Measurements from ENCODE around the gene NCR1.
"Not testable (repeated sequence)": the region's sequence is repeated elsewhere in the genome, so short reads cannot be mapped to it uniquely, and the experiment has no call there.

Gene NCR1, protein sequence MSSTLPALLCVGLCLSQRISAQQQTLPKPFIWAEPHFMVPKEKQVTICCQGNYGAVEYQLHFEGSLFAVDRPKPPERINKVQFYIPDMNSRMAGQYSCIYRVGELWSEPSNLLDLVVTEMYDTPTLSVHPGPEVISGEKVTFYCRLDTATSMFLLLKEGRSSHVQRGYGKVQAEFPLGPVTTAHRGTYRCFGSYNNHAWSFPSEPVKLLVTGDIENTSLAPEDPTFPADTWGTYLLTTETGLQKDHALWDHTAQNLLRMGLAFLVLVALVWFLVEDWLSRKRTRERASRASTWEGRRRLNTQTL

DNA sequence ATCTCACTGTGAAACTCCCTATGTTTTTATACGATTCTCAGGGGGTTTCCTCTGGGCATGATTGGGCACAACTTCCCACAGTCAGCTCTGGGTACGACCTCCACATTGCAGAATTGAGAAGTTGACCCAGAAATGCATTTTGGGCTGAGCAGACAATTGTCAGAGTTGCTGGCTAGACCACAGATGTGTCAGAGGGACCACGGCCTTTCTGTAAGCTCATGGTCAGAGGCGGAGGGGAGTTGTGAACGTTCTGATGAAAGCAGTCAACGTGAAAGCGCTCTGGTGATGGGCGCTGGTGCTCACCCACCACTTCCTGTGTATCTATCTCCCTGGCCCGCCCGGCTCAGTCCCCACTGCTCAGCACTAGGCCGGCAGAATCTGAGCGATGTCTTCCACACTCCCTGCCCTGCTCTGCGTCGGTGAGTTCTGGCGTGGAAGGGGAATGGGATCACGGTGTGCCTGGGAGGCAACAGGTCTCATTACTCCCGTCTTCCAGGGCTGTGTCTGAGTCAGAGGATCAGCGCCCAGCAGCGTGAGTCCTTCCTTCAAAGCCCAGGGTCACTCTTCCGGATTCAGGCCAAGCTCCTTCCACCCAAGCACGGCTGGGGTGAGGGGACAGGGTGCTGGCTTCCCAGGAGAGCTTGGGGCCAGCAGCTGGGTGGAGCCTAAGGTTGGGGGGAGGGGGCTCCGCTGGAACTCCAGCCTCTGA is at the start of gene NCR1:
NCR1 (plus strand) TSS at position 346 of the 709 bp plus-strand sequence; CDS start at position 386, 40 bp downstream.
- Histone ChIP-seq H3K4me1 (ENCODE audit: insufficient read depth, low read length, poor library complexity, severe bottlenecking) (no peaks in the 10 kb centered on the region), H3K9me2 (replicated peaks; ENCODE audit: low read depth, low read length) (no peaks in the 10 kb centered on the region), H3K9me3 (ENCODE audit: insufficient read depth, low read depth, low read length) (no peaks in the 10 kb centered on the region), H3K79me2 (ENCODE audit: insufficient read depth, low read length) (no peaks in the 10 kb centered on the region), H3K4me3 (ENCODE audit: low read length, poor library complexity, severe bottlenecking) (no peak within 1 kb of the TSS), H3F3A (ENCODE audit: low read depth) (no peaks in the 10 kb centered on the region), H2AFZ (ENCODE audit: low read length) (no peak within 1 kb of the TSS), H3K27me3 (ENCODE audit: insufficient read depth, low read length, poor library complexity, severe bottlenecking) (no peaks in the 10 kb centered on the region), H3K4me2 (ENCODE audit: low read depth, low read length, poor library complexity, severe bottlenecking) (no peak within 1 kb of the TSS), H4K20me1 (ENCODE audit: insufficient read depth, low read length, poor library complexity, severe bottlenecking) (no peaks in the 10 kb centered on the region), H3K9ac (ENCODE audit: low read depth, low read length, poor library complexity, severe bottlenecking) (no peak within 1 kb of the TSS), H3K36me3 (ENCODE audit: insufficient read depth, low read length) (no peaks in the 10 kb centered on the region)
- TF ChIP-seq EZH2phosphoT487 (IDR thresholded peaks at IDR 0.05; ENCODE audit: borderline replicate concordance) = no peak
- TF ChIP-seq, protein P1, sequence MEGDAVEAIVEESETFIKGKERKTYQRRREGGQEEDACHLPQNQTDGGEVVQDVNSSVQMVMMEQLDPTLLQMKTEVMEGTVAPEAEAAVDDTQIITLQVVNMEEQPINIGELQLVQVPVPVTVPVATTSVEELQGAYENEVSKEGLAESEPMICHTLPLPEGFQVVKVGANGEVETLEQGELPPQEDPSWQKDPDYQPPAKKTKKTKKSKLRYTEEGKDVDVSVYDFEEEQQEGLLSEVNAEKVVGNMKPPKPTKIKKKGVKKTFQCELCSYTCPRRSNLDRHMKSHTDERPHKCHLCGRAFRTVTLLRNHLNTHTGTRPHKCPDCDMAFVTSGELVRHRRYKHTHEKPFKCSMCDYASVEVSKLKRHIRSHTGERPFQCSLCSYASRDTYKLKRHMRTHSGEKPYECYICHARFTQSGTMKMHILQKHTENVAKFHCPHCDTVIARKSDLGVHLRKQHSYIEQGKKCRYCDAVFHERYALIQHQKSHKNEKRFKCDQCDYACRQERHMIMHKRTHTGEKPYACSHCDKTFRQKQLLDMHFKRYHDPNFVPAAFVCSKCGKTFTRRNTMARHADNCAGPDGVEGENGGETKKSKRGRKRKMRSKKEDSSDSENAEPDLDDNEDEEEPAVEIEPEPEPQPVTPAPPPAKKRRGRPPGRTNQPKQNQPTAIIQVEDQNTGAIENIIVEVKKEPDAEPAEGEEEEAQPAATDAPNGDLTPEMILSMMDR (conservative IDR thresholded peaks at IDR 0.05; ENCODE audit: low read length) = no peak

DNA sequence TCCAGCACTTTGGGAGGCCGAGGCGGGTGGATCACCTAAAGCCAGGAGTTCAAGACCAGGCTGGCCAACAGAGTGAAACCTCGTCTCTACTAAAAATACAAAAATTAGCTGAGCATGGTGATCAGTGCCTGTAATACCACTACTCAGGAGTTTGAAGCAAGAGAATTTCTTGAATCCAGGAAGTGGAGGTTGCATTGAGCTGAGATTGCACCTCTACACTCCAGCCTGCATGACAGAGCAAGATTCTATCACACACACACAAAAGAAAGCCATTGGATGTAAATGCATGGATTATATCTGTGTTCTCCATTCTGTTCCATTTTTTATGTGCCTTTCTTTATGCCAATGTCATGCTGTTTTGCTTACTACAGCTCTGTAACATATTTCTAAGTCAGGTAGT is 47.5 kb upstream of the NCR1 start:
- H4K20me1 ChIP-seq (ENCODE audit: insufficient read depth, low read length, poor library complexity, severe bottlenecking); H3K4me3 ChIP-seq (ENCODE audit: low read length, poor library complexity, severe bottlenecking); H3K36me3 ChIP-seq (ENCODE audit: insufficient read depth, low read length); H3K9ac ChIP-seq (ENCODE audit: low read depth, low read length, poor library complexity, severe bottlenecking); H3K9me3 ChIP-seq (ENCODE audit: insufficient read depth, low read depth, low read length); H3F3A ChIP-seq (ENCODE audit: low read depth); H3K4me1 ChIP-seq (ENCODE audit: insufficient read depth, low read length, poor library complexity, severe bottlenecking); H3K4me2 ChIP-seq (ENCODE audit: low read depth, low read length, poor library complexity, severe bottlenecking); H2AFZ ChIP-seq (ENCODE audit: low read length); H3K9me2 ChIP-seq (replicated peaks; ENCODE audit: low read depth, low read length); H3K79me2 ChIP-seq (ENCODE audit: insufficient read depth, low read length); H3K27me3 ChIP-seq (ENCODE audit: insufficient read depth, low read length, poor library complexity, severe bottlenecking): not testable (repeated sequence)

DNA sequence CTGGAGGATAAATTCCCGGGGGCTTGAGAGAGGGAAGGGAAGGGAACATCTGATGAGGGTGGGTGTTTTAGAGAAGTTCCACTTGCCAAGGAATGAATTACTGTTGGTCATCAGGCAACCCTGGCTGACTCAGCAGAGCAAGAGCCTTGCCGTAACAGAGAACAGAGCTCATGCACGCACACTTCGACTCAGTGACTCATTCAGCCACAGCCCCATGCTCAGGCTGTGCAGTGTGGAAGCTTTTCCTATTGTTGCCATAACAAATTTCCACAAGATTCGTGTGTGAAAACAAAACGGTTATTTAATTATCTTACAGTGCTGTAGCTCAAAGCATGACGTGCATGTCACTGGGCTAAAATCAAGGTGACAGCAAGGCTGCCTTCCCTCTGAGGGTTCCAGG is 46.5 kb upstream of the NCR1 start:
- H3K9ac ChIP-seq (ENCODE audit: low read depth, low read length, poor library complexity, severe bottlenecking) = not testable (repeated sequence)

DNA sequence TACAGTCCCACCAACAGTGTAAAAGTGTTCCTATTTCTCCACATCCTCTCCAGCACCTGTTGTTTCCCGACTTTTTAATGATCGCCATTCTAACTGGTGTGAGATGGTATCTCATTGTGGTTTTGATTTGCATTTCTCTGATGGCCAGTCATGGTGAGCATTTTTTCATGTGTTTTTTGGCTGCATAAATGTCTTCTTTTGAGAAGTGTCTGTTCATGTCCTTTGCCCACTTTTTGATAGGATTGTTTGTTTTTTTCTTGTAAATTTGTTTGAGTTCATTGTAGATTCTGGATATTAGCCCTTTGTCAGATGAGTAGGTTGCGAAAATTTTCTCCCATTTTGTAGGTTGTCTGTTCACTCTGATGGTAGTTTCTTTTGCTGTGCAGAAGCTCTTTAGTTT is 42.5 kb upstream of the NCR1 start:
- H3K9ac ChIP-seq (ENCODE audit: low read depth, low read length, poor library complexity, severe bottlenecking); H3K4me2 ChIP-seq (ENCODE audit: low read depth, low read length, poor library complexity, severe bottlenecking); H3K9me2 ChIP-seq (replicated peaks; ENCODE audit: low read depth, low read length); H3K9me3 ChIP-seq (ENCODE audit: insufficient read depth, low read depth, low read length); H4K20me1 ChIP-seq (ENCODE audit: insufficient read depth, low read length, poor library complexity, severe bottlenecking); H3K4me1 ChIP-seq (ENCODE audit: insufficient read depth, low read length, poor library complexity, severe bottlenecking); H3F3A ChIP-seq (ENCODE audit: low read depth); H3K79me2 ChIP-seq (ENCODE audit: insufficient read depth, low read length); H2AFZ ChIP-seq (ENCODE audit: low read length); H3K27me3 ChIP-seq (ENCODE audit: insufficient read depth, low read length, poor library complexity, severe bottlenecking); H3K36me3 ChIP-seq (ENCODE audit: insufficient read depth, low read length); H3K4me3 ChIP-seq (ENCODE audit: low read length, poor library complexity, severe bottlenecking): not testable (repeated sequence)

More for the DNA sequence above, 46.5 kb upstream of the NCR1 start:
- not testable (repeated sequence) for H3K4me3 ChIP-seq (ENCODE audit: low read length, poor library complexity, severe bottlenecking); H2AFZ ChIP-seq (ENCODE audit: low read length); H3F3A ChIP-seq (ENCODE audit: low read depth); H3K9me3 ChIP-seq (ENCODE audit: insufficient read depth, low read depth, low read length); H3K36me3 ChIP-seq (ENCODE audit: insufficient read depth, low read length); H3K9me2 ChIP-seq (replicated peaks; ENCODE audit: low read depth, low read length); H3K4me2 ChIP-seq (ENCODE audit: low read depth, low read length, poor library complexity, severe bottlenecking); H3K27me3 ChIP-seq (ENCODE audit: insufficient read depth, low read length, poor library complexity, severe bottlenecking); H4K20me1 ChIP-seq (ENCODE audit: insufficient read depth, low read length, poor library complexity, severe bottlenecking); H3K4me1 ChIP-seq (ENCODE audit: insufficient read depth, low read length, poor library complexity, severe bottlenecking); H3K79me2 ChIP-seq (ENCODE audit: insufficient read depth, low read length)
